Thyroid gland (tissue), 4 donors: Measurements from ENCODE around the gene INPP4B.

Experiments
- POLR2A ChIP-seq, 2 donors: fragments of 450-650 bp; IDR thresholded peaks; one replicate each; pipeline ENCODE4 v1.6.1; 2017; ENCODE audit warnings: antibody characterized with exemption in 2 of 2, mild to moderate bottlenecking in 2 of 2, moderate library complexity in 1 of 2
- TF ChIP-seq, protein P1 (sequence below), 6 experiments: fragments of 200-600 bp in 3 of 6; fragments of 450-650 bp in 3 of 6; sonication (generic) in 3 of 6; IDR thresholded peaks; one replicate each; pipeline ENCODE4 v1.5.1; 2016 to 2019; ENCODE audit warnings: antibody characterized with exemption in 6 of 6, mild to moderate bottlenecking in 2 of 6, inconsistent platforms in 1 of 6, moderate library complexity in 1 of 6

- TF ChIP-seq, protein P1, sequence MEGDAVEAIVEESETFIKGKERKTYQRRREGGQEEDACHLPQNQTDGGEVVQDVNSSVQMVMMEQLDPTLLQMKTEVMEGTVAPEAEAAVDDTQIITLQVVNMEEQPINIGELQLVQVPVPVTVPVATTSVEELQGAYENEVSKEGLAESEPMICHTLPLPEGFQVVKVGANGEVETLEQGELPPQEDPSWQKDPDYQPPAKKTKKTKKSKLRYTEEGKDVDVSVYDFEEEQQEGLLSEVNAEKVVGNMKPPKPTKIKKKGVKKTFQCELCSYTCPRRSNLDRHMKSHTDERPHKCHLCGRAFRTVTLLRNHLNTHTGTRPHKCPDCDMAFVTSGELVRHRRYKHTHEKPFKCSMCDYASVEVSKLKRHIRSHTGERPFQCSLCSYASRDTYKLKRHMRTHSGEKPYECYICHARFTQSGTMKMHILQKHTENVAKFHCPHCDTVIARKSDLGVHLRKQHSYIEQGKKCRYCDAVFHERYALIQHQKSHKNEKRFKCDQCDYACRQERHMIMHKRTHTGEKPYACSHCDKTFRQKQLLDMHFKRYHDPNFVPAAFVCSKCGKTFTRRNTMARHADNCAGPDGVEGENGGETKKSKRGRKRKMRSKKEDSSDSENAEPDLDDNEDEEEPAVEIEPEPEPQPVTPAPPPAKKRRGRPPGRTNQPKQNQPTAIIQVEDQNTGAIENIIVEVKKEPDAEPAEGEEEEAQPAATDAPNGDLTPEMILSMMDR (IDR thresholded peaks at IDR 0.05): no peak
- no peak for TF ChIP-seq POLR2A (IDR thresholded peaks at IDR 0.05)
Measured at GRCh38 chr4:142539796-142540482, 306.2 kb downstream of the INPP4B start.
